Gastrocnemius medialis (tissue), 4 donors: ENCODE measurements around the gene VWA8. TPM values are rescaled to one million over a fixed set of nuclear protein-coding genes. Genes with fewer than 3 reads are reported as not detected.
"Not testable (repeated sequence)": the region's sequence is repeated elsewhere in the genome, so short reads cannot be mapped to it uniquely, and the experiment has no call there.

ENCODE experiments used
- ATAC-seq, 2 donors: fragments of 150-250 bp; one replicate each; pipeline ENCODE4 v1.9.1; 2016
- DNase-seq, 2 donors: peaks; one replicate each; pipeline ENCODE4 v3.0.0-alpha.2; 2019
- H3K27ac ChIP-seq, 4 donors: fragments of 200-600 bp; sonication (generic); 1 replicate in 1 of 4; 2 replicates in 3 of 4; pipeline ENCODE4 v1.5.1; 2016 to 2018; ENCODE audit warnings: mild to moderate bottlenecking in 2 of 4, moderate library complexity in 1 of 4
- H3K27me3 ChIP-seq, 3 donors: fragments of 200-600 bp; sonication (generic) in 2 of 3; 1 replicate in 1 of 3; 2 replicates in 2 of 3; pipeline versions ENCODE4 v1.5.1 to v1.6.0; 2016 to 2019; ENCODE audit warnings: mild to moderate bottlenecking in 1 of 3, moderate library complexity in 1 of 3
- H3K36me3 ChIP-seq, 2 donors: fragments of 200-600 bp; sonication (generic) in 1 of 2; one replicate each; pipeline ENCODE4 v1.5.1; 2017 to 2018
- H3K4me1 ChIP-seq, 2 donors: fragments of 200-600 bp; sonication (generic) in 1 of 2; one replicate each; pipeline ENCODE4 v1.5.1; 2016 to 2017; ENCODE audit warnings: mild to moderate bottlenecking in 2 of 2
- H3K4me3 ChIP-seq, 4 donors: fragments of 200-600 bp; sonication (generic) in 3 of 4; 1 replicate in 1 of 4; 2 replicates in 3 of 4; pipeline ENCODE4 v1.5.1; 2016 to 2019; ENCODE audit warnings: mild to moderate bottlenecking in 2 of 4
- H3K9me3 ChIP-seq, 3 donors: fragments of 200-600 bp; sonication (generic) in 2 of 3; 1 replicate in 1 of 3; 2 replicates in 2 of 3; pipeline ENCODE4 v1.5.1; 2016 to 2019
- POLR2A ChIP-seq, 2 donors: fragments of 450-650 bp; IDR thresholded peaks; one replicate each; pipeline ENCODE4 v1.6.1; 2017; ENCODE audit warnings: antibody characterized with exemption in 2 of 2, mild to moderate bottlenecking in 2 of 2, moderate library complexity in 2 of 2
- in situ Hi-C, 4 donors: fragments of 200-750 bp; cut with MboI; loops; one replicate each; pipeline versions ENCODE4 v1.15.0 to v1.8.0; 2017; ENCODE audit warnings: low sequenced_read_pairs in 4 of 4
- intact Hi-C: fragments of 100-400 bp; cut with DNase I; formaldehyde crosslinking; loops from one replicate; pipeline ENCODE4 v1.15.1; 2023; ENCODE audit warnings: low total_unique reads
- total RNA-seq, 4 donors: library from RNA; depleted of rRNA; stranded (reverse); fragments of >200 nt; gene quantifications; one replicate each; pipeline versions ENCODE4 v1.1.0 to v1.2.3, GENCODE V29; 2016
- TF ChIP-seq, protein P1 (sequence below), 5 experiments: fragments of 450-650 bp in 3 of 5; fragments of 200-600 bp in 2 of 5; sonication (generic) in 2 of 5; IDR thresholded peaks in 4 of 5; conservative IDR thresholded peaks in 1 of 5; 1 replicate in 4 of 5; 2 replicates in 1 of 5; pipeline ENCODE4 v1.5.1; 2016 to 2019; ENCODE audit warnings: antibody characterized with exemption in 5 of 5, mild to moderate bottlenecking in 3 of 5, moderate library complexity in 3 of 5

VWA8 gene
- total RNA-seq, 4 donors from 2014 or later: 24.7 to 37.9 (median 29.7) TPM

DNA sequence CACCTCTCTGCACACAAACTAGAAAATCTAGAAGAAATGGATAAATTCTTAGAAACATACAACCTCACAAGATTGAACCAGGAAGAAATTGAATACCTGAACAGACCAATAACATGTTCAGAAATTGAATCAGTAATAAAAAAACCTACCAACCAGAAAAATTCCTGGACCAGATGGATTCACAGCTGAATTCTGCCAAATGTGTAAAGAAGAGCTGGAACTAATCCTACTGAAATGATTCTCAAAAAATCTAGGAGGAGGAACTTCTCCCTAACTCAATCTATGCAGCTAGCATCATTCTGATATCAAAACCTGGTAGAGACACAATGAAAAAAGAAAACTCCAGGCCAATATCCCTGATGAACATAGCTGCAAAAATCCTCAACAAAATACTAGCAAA lies 336.9 kb downstream of the VWA8 start:
- Histone ChIP-seq H3K27ac (no peak overlapping the region), H3K4me1 (peaks cover 16 to 23% of the 10 kb centered on the region in 2 donors), H3K4me3 (no peak overlapping the region), H3K9me3 (no peaks in the 10 kb centered on the region), H3K36me3 (no peaks in the 10 kb centered on the region), H3K27me3 (no peaks in the 10 kb centered on the region)
- in situ Hi-C loops (no loop called here), intact Hi-C loops (no loop called here)
- ATAC-seq (no peak), DNase-seq (no peak)
- TF ChIP-seq, protein P1, sequence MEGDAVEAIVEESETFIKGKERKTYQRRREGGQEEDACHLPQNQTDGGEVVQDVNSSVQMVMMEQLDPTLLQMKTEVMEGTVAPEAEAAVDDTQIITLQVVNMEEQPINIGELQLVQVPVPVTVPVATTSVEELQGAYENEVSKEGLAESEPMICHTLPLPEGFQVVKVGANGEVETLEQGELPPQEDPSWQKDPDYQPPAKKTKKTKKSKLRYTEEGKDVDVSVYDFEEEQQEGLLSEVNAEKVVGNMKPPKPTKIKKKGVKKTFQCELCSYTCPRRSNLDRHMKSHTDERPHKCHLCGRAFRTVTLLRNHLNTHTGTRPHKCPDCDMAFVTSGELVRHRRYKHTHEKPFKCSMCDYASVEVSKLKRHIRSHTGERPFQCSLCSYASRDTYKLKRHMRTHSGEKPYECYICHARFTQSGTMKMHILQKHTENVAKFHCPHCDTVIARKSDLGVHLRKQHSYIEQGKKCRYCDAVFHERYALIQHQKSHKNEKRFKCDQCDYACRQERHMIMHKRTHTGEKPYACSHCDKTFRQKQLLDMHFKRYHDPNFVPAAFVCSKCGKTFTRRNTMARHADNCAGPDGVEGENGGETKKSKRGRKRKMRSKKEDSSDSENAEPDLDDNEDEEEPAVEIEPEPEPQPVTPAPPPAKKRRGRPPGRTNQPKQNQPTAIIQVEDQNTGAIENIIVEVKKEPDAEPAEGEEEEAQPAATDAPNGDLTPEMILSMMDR (IDR thresholded peaks at IDR 0.05 in 4 of 5, conservative IDR thresholded peaks at IDR 0.05 in 1 of 5): no peak
- TF ChIP-seq POLR2A (IDR thresholded peaks at IDR 0.05): no peak

GRCh38 chr13:41622432-41623429 lies 338.2 kb downstream of the VWA8 start:
- Histone ChIP-seq H3K9me3 (no peaks in the 10 kb centered on the region), H3K27ac (peak overlapping the region; percentile 0 to 55 (median 30)), H3K36me3 (no peaks in the 10 kb centered on the region), H3K4me1 (peaks cover 16 to 23% of the 10 kb centered on the region in 2 donors), H3K4me3 (no peak overlapping the region), H3K27me3 (no peaks in the 10 kb centered on the region)
- DNase-seq (no peak), ATAC-seq (peak; percentile 86 to 91)
- intact Hi-C loops: no loop called here
- in situ Hi-C loops: no loop called here
- TF ChIP-seq, protein P1 (IDR thresholded peaks at IDR 0.05 in 4 of 5, conservative IDR thresholded peaks at IDR 0.05 in 1 of 5): no peak
- TF ChIP-seq POLR2A (IDR thresholded peaks at IDR 0.05): no peak

DNA sequence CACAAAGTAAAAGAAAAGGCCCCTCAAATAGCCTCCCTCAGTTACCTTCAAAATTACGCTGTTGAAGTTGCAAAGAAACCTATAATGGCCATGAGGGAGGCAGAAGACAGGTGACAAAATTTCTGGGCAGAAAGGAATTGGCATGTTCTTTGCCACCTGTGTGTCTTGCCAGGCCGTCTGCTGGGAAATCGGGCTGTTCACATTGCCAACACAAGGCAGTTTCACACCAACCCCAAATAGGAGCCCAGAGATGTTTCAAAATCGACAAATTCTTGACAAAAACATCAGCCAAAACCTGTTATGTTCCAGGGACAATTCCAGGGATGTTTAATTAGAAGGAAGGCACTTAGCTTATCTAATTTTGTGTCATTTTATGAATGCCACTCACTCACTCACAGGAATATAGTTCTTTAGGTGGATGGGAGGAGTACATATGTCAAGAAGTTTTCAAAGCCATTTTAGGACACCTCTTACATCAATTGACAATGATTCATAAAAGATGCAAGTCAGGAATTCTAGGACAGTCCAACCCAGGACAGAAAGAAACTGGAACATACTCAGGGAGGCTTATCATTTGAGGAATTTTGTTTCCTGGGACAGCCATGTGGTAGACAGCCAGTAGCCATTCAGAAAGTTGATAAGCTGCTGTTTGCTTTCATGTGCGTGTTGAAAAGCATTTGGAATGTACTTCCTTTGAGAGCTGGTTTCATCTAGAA lies 339.0 kb downstream of the VWA8 start:
- in situ Hi-C loops: no loop called here
- no peaks in the 10 kb centered on the region for H3K36me3 ChIP-seq
- peaks cover 16 to 23% of the 10 kb centered on the region in 2 donors for H3K4me1 ChIP-seq
- no peak for DNase-seq
- no peak overlapping the region for H3K4me3 ChIP-seq
- H3K27me3 ChIP-seq: no peaks in the 10 kb centered on the region
- H3K27ac ChIP-seq: peak overlapping the region; percentile 0 to 55 (median 25)
- intact Hi-C loops: no loop called here
- TF ChIP-seq, protein P1 (IDR thresholded peaks at IDR 0.05 in 4 of 5, conservative IDR thresholded peaks at IDR 0.05 in 1 of 5): no peak
- TF ChIP-seq POLR2A (IDR thresholded peaks at IDR 0.05): no peak
- peak; percentile 89 to 91 for ATAC-seq
- H3K9me3 ChIP-seq: no peaks in the 10 kb centered on the region

DNA sequence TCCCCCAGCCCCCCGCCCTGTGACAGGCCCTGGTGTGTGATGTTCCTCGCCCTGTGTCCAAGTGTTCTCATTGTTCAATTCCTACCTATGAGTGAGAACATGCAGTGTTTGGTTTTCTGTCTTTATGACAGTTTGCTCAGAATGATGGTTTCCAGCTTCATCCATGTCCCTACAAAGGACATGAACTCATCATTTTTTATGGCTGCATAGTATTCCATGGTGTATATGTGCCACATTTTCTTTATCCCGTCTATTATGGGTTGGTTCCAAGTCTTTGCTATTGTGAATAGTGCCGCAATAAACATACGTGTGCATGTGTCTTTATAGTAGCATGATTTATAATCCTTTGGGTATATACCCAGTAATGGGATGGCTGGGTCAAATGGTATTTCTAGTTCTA lies 343.3 kb downstream of the VWA8 start:
- H3K4me1 ChIP-seq: peaks cover 25 to 38% of the 10 kb centered on the region in 2 donors
- H3K4me3 ChIP-seq, DNase-seq, H3K27ac ChIP-seq, H3K9me3 ChIP-seq, ATAC-seq, intact Hi-C loops, in situ Hi-C loops, H3K27me3 ChIP-seq, H3K36me3 ChIP-seq: not testable (repeated sequence)

DNA sequence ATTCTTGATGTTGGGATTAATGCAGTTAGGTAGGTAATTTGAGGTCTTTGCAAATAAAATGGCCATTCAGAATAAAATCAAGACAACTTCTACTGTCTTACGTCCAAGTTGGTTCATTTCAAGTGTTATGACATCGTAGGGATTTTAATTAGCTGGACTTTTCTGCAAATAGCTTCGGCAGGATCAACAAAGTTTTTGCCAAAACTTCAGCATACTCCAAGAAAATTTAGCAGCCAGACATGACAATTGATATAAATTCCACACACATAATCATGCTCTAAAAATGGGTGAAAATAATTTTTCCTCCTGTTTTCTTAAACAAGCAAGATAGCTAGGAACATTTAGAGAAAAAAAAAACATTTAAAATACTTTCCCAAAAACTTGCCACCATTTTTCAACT lies 344.8 kb downstream of the VWA8 start:
- ATAC-seq (no peak), DNase-seq (no peak)
- Histone ChIP-seq H3K4me1 (peaks cover 16 to 23% of the 10 kb centered on the region in 2 donors), H3K36me3 (peaks cover 0 to 4% of the 10 kb centered on the region in 2 donors), H3K27ac (no peak overlapping the region), H3K9me3 (no peaks in the 10 kb centered on the region), H3K27me3 (no peaks in the 10 kb centered on the region), H3K4me3 (no peak overlapping the region)
- in situ Hi-C loops (no loop called here), intact Hi-C loops (no loop called here)
- no peak for TF ChIP-seq POLR2A (IDR thresholded peaks at IDR 0.05)
- TF ChIP-seq, protein P1 (IDR thresholded peaks at IDR 0.05 in 4 of 5, conservative IDR thresholded peaks at IDR 0.05 in 1 of 5): no peak
